Subcutaneous abdominal adipose tissue (tissue), 5 donors: ENCODE measurements around the gene S100A12.
"Not testable (repeated sequence)": the region's sequence is repeated elsewhere in the genome, so short reads cannot be mapped to it uniquely, and the experiment has no call there.

Experiments
- H3K27ac ChIP-seq: one replicate; pipeline ENCODE4 v1.7.0; 2013; ENCODE audit warnings: low read depth, mild to moderate bottlenecking, inconsistent platforms, low read length, moderate library complexity
- H3K27me3 ChIP-seq, 5 donors: one replicate each; pipeline ENCODE4 v1.7.0; 2013; ENCODE audit warnings: low read length in 5 of 5, inconsistent platforms in 1 of 5; ENCODE audit not compliant: control insufficient read depth in 5 of 5, insufficient read depth in 4 of 5
- H3K36me3 ChIP-seq, 5 donors: one replicate each; pipeline ENCODE4 v1.7.0; 2013; ENCODE audit warnings: low read length in 5 of 5; ENCODE audit not compliant: control insufficient read depth in 5 of 5, insufficient read depth in 5 of 5
- H3K4me1 ChIP-seq, 5 donors: one replicate each; pipeline ENCODE4 v1.7.0; 2013; ENCODE audit warnings: low read length in 5 of 5, mild to moderate bottlenecking in 3 of 5, moderate library complexity in 1 of 5; ENCODE audit not compliant: control insufficient read depth in 5 of 5, insufficient read depth in 5 of 5
- H3K4me3 ChIP-seq, 5 donors: one replicate each; pipeline ENCODE4 v1.7.0; 2013; ENCODE audit warnings: low read length in 5 of 5, low read depth in 1 of 5
- H3K9ac ChIP-seq, 5 donors: one replicate each; pipeline ENCODE4 v1.7.0; 2013; ENCODE audit warnings: low read length in 5 of 5, mild to moderate bottlenecking in 4 of 5, moderate library complexity in 3 of 5
- H3K9me3 ChIP-seq, 5 donors: one replicate each; pipeline ENCODE4 v1.7.0; 2013; ENCODE audit warnings: low read length in 5 of 5; ENCODE audit not compliant: control insufficient read depth in 5 of 5
- donor health status: healthy.
- donor health status: healthy.
- donor health status: healthy.
- donor health status: healthy.
- donor health status: healthy.

S100A12 gene

DNA sequence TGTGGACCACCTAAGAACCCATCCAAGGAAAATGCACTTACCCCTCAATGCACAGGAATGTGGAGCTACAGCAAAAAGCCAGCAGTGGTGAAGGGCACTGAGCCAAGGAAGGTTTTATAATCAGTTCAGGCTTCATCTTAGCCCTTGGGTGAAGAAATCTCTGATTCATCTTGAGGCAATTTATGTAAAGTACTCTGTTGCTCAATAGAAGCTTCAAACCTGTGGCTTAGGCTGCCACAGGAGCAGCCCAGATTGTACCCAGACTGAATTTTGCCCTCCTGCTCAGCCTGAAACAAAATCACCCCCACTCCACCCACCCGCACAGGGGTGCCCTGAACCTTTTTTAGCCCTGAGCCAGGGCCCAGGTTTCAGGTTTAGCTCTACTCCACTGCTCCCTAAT is at the start of gene S100A12:
Gene S100A12, minus strand, starts transcription at position 111 of the 400 bp plus-strand sequence. CDS start 1,029 bp downstream, outside the sequence.
- Histone ChIP-seq H3K9ac (no peak within 1 kb of the TSS), H3K27me3 (no peaks in the 10 kb centered on the region), H3K4me1 (no peaks in the 10 kb centered on the region), H3K36me3 (no peaks in the 10 kb centered on the region), H3K27ac (no peak within 1 kb of the TSS), H3K4me3 (no peak within 1 kb of the TSS), H3K9me3 (peaks cover 0 to 3% (median under 1%) of the 10 kb centered on the region in 5 donors)

DNA sequence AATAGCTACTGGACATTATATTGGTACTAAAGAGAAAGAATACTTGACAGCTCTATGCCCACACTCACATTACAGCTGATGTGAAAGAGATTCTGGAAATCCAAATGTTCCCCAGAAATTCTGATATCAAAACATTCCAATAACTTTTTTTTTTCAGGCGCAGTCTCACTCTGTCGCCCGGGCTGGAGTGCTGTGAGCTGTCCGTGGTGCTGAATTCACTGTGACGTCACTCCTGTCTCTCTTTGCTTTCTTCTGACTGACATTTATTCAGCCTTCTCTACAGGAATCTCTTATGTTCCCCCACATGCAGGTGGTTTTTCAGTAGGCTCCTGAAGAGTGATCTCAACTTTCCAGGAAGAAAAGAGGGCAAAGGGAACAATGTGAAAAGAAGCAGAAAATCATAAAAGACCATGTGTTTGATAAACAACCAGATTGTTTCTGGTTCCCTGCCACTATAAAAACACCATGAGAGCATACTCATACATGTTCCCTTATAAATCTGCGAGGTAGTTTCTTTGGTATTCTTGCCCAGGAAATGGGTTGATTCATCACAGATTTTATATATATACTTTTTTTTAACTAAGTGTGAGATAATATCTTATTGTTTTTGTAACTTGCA is 47.1 kb upstream of the S100A12 start:
- Histone ChIP-seq H3K9me3 (no peaks in the 10 kb centered on the region), H3K27ac (no peak overlapping the region), H3K27me3 (peaks cover 0 to 6% (median 2%) of the 10 kb centered on the region in 5 donors), H3K4me3 (no peak overlapping the region), H3K36me3 (no peaks in the 10 kb centered on the region), H3K4me1 (no peaks in the 10 kb centered on the region), H3K9ac (no peak overlapping the region)

DNA sequence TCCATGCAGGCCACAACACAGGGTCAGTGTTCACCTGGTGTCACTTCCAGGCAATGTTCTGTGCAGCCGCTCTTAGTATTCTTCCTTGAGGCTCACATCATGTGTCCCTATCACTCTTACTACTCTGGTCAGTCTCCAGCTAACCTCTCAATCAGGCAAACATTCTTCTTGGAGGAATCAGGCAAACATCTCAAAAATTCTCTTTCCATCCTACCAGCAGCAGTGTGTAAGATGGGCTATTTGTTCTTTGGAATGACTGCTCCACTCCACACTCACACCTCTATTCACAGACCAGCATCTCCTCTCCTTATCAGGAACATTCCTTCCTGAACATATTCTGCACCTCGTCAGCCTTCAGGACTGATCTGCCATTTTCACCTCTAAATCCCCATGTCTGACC is 44.9 kb upstream of the S100A12 start:
- Histone ChIP-seq H3K4me1 (no peaks in the 10 kb centered on the region), H3K9me3 (no peaks in the 10 kb centered on the region), H3K4me3 (no peak overlapping the region), H3K27me3 (peaks cover 0 to 6% (median 2%) of the 10 kb centered on the region in 5 donors), H3K27ac (no peak overlapping the region), H3K36me3 (no peaks in the 10 kb centered on the region), H3K9ac (no peak overlapping the region)

DNA sequence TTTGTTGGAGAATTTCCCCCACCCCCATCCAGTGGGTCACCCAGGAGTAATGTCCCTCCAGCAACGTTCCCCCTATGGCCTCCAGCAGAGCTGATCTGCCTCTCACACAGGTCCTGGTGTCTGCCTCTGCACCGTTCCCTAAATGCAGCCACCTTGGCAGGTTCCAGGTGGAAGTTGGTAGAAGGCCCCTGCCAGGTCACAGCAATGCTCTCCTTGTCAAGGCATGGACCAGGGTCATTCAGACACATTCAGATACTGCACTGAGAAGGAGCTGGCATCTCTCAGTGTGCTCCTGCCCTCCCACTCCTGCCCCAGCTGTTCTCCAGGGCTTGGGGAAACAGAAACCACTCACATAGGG is 44.0 kb upstream of the S100A12 start:
- not testable (repeated sequence) for H3K4me3 ChIP-seq, H3K4me1 ChIP-seq, H3K9ac ChIP-seq, H3K36me3 ChIP-seq, H3K27ac ChIP-seq, H3K9me3 ChIP-seq, H3K27me3 ChIP-seq

DNA sequence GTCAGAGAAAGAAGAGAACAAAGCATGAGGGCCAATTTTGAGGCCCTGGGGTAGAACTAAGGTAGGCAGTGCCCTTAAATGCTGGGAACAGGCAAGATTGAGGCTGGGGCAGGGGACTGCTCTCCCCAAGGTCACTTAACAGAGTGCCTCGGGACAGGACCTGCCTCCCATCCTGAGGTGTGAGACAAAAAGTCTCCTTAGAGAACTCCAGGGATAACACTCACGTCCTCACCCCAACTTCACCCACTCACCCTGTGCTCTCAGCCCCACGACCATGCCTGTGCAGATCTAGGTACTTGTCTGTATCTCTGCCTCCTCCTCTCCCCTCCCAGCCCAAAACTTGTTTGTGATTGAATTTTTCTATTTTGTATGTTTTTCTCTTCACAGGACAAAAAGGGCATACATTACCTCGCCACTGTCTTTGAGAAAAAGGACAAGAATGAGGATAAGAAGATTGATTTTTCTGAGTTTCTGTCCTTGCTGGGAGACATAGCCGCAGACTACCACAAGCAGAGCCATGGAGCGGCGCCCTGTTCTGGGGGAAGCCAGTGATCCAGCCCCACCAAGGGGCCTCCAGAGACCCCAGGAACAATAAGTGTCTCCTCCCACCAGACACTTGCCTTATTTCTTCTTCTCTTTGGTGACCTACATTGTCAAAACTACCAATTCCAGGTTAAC is 43.5 kb upstream of the S100A12 start:
- not testable (repeated sequence) for H3K9me3 ChIP-seq, H3K4me1 ChIP-seq, H3K4me3 ChIP-seq, H3K27ac ChIP-seq, H3K9ac ChIP-seq, H3K36me3 ChIP-seq, H3K27me3 ChIP-seq

DNA sequence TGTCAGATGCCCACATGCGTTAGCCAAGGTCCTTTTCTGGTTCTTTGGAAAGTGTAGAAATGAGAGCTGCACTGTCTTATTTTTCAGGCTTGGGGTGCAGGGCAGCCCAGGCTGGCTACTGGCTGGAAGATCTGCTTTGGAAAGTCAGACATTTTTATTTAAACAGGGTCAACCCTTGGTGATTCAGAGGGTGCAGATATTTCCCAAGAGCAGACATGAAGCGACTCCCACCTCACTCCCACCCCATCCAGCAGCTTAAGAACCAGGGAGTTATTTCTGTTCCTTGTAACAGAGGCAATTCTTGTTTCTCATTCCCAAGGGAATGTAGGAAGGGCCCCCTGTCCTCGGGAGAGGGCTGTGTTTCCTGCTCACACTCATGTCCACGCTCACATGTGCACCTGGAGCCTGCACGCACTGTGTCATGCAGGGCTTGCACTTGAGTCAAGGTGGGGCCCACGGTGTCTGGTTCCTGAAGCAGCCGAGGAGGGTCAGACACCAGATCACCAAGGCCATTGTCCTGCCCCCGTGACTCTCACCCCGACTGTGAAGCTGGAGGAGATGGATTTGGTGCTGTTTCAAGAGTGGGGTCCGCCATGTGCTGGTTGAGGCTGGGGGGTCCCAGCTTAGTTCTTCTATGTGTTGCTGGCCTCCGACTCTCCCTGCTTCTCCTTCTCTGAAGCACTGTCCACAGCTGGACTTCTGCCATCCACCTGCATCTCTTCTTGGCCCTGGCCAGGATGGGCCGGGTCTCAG is 41.9 kb upstream of the S100A12 start:
- Histone ChIP-seq H3K36me3 (no peaks in the 10 kb centered on the region), H3K9me3 (peaks cover 0 to 5% (median 0%) of the 10 kb centered on the region in 5 donors), H3K4me3 (no peak overlapping the region), H3K27me3 (peaks cover 0 to 6% (median 2%) of the 10 kb centered on the region in 5 donors), H3K9ac (no peak overlapping the region), H3K27ac (no peak overlapping the region), H3K4me1 (no peaks in the 10 kb centered on the region)

DNA sequence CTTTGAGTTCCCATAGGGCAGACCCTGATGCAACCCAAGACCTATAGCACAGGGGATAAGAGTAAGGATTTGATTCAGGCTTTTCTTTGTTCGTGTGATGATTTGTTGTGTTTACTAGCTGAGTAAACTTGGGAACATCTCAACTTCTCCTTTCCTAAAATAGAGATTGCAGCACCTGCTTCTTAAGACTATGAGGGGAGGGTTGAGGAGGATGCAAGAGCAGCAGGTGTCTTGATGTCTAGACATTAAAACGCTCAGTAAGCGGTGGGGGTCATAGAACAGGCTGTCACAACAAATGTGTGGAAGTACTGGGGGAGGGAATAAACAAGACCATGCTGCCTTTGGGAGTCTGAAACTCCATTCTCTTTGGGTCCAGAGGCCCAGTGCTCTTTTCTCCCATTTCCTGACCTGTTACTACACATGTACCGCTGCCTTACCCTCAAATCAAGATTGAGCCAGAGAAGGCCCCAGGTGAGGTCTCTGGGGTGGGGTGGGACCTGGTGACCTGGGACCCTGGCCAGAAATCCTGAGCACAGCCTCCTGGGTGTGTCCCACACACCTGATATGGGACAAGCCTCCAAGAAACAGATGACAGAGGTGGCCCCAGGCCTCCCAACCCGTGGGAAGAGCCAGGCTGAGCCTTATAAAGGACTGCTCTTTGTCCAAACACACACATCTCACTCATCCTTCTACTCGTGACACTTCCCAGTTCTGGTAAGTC is 40.6 kb upstream of the S100A12 start, which contains the start of gene S100A7A:
Gene S100A7A, plus strand, starts transcription at position 671 of the 721 bp plus-strand sequence. CDS start 1,563 bp downstream, outside the sequence.
- peaks cover 0 to 5% (median 0%) of the 10 kb centered on the region in 5 donors for H3K9me3 ChIP-seq
- H3K9ac ChIP-seq, result no peak within 1 kb of the TSS
- H3K27me3 ChIP-seq, result peaks cover 0 to 6% (median 2%) of the 10 kb centered on the region in 5 donors
- H3K4me3 ChIP-seq, result no peak within 1 kb of the TSS
- H3K4me1 ChIP-seq, result no peaks in the 10 kb centered on the region
- no peak within 1 kb of the TSS for H3K27ac ChIP-seq
- no peaks in the 10 kb centered on the region for H3K36me3 ChIP-seq

DNA sequence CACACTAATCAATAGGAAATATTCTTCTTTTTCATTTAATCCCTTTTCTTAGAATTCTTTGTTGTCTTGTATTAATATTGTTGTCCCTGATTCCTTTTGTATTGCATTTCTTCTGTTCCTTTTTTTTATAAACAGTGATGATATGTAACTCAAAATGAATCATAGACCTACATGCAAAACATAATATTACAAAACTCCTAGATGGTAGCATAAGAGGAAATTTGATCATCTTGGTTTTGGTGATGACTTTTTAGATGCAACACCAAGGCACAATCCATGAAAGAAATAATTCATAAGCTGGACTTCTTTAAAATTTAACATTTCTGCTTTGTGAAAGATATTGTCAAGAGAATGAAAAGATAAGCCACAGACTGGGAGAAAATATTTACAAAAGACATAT is 38.5 kb upstream of the S100A12 start:
- H3K27me3 ChIP-seq, H3K4me1 ChIP-seq, H3K9ac ChIP-seq, H3K4me3 ChIP-seq, H3K9me3 ChIP-seq, H3K27ac ChIP-seq, H3K36me3 ChIP-seq: not testable (repeated sequence)

DNA sequence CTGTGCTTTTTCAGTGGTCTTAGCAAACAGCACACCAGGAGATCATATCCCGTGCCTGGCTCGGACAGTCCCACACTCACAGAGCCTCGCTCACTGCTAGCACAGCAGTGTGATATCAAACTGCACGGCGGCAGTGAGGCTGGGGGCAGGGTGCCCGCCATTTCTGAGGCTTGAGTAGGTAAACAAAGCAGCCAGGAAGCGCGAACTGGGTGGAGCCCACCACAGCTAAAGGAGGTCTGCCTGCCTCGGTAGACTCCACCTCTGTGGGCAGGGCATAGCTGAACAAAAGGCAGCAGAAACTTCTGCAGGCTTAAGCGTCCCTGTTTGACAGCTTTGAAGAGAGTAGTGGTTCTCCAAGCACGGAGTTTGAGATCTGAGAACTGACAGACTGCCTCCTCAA is 31.9 kb upstream of the S100A12 start:
- not testable (repeated sequence) for H3K27me3 ChIP-seq, H3K27ac ChIP-seq, H3K4me3 ChIP-seq, H3K36me3 ChIP-seq, H3K4me1 ChIP-seq, H3K9ac ChIP-seq, H3K9me3 ChIP-seq
